Stromal cell of bone marrow (primary cell): ENCODE data around the gene TRAF3IP1.
"Not testable (repeated sequence)": the region's sequence is repeated elsewhere in the genome, so short reads cannot be mapped to it uniquely, and the experiment has no call there.

Source experiments
- DNase-seq: peaks from one replicate; pipeline ENCODE4 v3.0.0-alpha.2; 2012; ENCODE audit warnings: low read depth

Gene TRAF3IP1

GRCh38 chr2:238427435-238428162 is 107.3 kb downstream of the TRAF3IP1 start:
- DNase-seq: no peak

DNA sequence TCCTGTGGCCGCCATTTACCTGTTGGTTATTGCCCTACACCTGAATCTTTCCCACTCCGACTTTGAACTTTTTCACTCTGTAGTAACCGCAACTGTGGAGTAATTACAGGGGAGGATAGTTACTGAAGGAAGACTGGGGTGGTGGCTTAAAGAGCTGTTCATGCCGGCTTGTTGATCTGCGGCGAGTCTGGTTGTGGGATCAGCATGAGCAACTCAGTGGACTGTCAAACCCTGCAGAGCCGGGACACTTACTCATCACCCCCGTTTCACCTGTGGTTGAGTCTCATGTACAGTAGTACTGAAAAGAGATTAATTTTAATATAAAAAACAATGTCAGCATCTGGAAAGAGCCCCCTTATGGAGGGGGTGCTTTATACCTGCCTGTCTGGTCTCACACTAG is 108.5 kb downstream of the TRAF3IP1 start:
- no peak for DNase-seq

- no peak for DNase-seq
Measured at GRCh38 chr2:238430781-238431180, 110.5 kb downstream of the TRAF3IP1 start.

DNA sequence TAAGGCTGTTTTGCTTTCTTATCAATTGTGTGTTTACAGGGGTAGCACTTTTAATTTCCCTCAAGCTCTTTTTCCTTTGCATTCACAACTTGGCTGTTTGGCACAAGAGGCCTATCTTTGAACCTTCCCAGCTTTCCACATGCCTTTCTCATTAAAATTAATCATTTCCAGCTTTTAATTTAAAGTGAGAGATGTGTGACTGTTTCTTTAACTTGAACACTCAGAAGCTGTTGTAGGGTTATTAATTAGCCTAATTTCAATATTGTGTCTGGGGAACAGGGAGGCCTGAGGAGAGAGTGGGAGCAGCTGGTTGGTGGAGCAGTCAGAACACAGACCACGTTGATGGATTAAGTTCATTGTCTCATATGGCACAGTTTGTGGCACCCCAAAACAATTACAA is 111.1 kb downstream of the TRAF3IP1 start:
- no peak for DNase-seq

DNA sequence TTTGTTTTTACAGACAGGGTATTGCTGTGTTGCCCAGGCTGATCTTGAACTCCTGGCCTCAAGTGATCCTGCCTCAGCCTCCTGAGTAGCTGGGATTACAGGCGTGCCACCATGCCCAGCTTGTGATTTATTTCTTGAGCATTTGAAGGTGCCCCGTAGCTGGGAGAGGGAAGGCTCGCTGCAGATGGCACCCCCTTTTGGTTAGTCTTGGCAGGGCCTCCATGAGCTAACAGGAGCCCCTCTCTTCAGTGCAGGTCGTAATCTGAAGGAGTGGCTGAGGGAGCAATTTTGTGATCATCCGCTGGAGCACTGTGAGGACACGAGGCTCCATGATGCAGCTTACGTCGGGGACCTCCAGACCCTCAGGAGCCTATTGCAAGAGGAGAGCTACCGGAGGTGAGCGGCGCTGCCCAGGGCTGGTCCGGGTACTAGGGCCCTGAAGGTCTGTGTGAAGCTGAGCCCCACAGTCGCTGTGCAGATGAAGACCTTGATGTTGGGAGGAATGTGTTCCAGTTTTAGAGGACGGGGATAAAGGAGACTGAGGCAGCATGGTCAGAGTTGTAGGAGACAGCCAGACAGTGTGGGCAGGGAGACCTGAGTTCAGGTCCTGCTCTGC is 113.1 kb downstream of the TRAF3IP1 start:
- DNase-seq: no peak

DNA sequence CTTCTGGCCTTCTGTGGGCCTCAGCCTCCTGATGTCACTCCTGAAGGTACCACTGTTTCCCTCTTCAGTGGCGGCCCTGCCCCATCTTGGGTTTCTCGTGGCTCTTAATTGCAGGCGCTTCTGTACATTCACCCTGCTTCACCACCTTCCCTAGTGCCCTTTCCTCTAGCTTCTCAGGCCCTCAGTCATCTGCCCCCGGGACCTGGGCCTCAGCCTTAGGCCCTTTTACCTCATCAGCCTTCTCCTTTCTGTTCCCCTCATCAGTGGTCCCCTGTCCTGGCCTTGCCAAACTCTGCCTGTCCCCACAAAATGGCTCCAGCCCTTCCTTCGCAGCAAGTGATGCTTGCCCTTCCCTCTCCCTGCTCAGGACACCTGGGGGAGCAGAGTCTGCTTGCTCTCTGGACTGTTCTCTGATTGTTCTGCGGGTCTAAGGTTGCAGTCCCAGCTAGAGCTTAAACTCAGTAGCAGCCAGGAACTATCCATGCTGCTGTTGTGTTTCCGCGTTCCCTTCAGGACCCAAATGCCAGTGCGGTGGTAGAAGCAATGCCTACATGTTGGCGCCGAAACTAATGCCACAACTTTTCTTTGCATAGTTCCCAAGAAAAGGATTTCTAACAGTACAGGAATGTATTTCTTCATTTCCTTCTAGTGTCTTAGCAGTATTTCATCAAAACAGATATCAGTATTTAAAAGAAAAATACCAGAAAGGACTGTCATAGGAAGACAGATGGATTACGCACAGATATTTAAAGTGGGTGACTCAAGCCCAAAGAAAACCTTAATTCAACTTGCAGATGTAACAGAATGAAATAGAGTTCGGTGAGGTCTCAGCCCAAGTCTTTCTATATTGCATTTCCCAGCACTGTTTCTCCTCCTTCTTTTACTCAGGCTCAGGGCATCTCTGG is 113.9 kb downstream of the TRAF3IP1 start:
- DNase-seq: peak; percentile 79

DNA sequence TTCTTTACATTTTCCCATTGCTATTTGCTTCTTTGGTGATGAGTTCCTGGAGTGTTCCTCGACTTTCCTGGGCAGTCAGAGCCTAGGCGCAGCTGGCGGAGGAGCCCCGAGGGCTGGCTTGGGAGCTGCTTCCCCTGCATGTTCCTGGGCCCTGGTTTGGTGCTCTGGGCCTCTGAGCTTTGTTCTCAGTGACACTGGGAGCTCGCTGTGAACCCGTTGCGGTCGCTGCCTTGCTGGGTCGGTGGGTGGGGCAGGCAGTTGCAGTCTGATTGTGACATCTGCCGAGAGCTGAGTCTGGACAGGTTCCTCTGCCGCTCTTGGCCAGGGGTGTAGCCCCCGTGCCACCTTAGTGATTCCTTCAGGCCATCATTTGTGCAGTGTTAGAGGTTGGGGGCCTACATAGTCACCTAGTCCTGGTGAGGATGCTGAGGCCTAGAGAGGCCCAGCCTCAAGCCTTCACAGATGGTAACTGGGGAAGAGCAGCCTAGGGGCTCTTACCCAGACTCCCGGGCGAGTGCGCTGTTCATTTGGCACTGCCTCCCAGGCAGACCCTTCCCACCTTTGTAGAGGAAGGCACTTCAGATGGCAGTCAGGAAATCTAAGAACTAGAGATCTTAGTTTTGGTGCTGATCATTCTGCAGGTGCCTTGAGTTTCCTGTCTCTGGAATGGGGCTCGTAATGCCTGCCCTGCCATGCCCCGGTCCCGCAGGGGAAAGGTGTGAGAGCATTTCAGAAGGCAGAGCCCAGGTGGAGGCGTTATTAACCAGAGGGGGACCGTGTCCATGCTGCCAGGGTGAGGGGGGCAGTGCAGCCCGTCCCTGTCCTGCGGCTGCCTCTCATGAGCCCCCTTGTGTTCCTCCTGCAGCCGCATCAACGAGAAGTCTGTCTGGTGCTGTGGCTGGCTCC is 114.8 kb downstream of the TRAF3IP1 start:
- DNase-seq: no peak

GRCh38 chr2:238435752-238436096 is 115.4 kb downstream of the TRAF3IP1 start:
- no peak for DNase-seq

DNA sequence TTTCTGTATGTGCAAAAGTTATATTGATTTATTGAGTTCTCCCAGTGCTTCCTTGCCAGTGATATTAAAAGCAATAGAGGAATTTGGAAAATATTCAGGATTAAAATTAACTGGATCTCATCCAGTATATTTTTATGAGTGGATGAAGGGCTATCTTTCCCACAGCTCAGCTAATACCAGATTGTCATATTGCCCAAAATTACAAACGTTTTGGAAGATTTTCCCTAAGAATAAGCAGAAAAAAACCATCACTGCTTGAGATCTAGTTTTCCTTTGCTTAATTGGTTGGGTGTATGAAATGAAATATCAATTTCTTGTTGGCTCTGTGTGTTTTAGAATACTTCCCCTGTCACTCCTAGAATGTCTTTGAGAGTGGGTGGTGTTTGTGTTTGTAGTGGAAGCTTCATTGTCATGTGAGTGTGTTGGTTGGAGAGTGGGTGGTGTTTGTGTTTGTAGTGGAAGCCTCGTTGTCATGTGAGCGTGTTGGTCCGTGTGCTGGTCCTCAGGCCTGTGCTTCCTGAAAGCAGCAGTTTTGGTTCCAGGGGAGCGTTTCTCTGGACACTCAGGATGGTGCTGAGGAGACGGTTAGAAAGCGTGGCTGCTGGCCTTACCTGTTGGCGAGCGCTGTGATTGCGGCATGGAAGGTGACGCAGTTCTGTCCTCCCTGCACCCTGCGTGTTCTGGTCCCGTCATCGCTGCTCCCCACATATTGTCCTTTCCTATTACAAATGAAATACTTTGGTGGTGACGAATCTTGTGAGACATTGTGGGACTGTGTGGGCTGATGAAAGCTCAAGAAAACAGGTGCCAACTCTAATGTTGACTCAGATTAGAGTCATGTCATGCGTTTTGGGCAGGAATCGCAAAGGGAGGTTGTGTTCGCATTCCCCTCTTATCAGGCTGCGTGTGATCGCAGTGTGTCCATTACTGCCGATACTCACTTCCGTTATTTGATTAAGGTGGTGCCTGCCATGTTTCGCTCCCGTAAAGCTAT is 118.8 kb downstream of the TRAF3IP1 start:
- peak; percentile 77 for DNase-seq

GRCh38 chr2:238439917-238440316 is 119.6 kb downstream of the TRAF3IP1 start:
- DNase-seq: no peak

- no peak for DNase-seq
Measured at GRCh38 chr2:238440331-238440730, 120.0 kb downstream of the TRAF3IP1 start.

DNA sequence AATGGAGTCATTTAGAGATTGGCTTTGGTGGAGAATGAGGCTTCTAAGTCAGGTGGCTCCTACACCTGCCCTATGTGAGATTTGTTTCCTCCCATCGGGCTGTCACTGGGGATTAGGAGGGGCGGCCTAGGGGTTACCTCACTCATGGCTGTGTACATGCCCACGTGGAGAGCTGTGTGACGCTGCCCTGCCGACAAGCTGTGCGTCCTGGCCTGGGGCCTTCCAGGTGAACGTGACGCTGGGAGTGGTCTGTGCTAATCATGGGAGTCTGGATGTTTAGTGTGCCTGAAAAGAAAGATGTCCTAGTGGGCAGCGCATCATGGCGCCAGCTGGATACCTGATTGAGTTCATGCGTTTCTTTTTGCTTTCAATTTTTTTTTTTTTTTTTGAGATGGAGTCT is 120.4 kb downstream of the TRAF3IP1 start:
- no peak for DNase-seq

DNA sequence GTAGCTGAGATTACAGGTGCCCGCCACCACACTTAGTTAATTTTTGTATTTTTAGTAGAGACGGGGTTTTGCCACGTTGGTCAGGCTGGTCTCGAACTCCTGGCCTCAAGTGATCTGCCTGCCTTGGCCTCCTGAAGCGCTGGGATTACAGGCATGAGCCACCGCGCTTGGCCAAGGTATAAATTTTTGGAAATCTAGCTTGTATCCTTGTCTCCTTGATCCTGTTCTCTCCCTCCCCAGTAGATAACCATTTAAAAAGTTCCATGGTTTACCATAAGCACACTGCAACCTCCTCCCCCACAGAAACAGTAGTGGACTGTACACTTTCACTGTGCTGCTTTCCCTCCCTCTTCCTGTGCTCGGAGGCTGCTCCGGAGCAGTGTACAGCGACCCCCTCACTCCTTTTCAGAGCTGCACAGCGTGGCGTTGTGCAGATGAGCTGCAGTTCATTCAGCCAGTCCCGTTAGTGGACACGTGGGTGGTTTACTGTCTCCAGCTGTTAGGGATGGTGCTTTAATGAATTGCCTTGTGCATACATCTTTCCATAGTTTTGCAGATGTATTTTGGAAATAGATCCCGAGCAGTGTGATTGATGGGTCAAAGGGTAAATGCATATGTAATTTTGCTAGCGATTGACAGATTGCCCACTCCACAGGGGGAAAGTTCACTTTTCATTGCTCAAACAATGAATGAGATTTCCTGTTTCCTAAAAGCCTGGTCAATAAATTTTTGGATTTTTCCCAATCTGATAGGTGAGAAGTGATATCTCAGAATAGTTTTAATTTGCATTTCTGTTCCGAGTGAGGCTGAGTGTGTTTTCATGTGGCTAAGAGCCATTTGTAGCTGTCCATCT is 121.2 kb downstream of the TRAF3IP1 start:
- no peak for DNase-seq

- DNase-seq: not testable (repeated sequence)
Measured at GRCh38 chr2:238442257-238442656, 121.9 kb downstream of the TRAF3IP1 start.

- no peak for DNase-seq
Measured at GRCh38 chr2:238444242-238444641, 123.9 kb downstream of the TRAF3IP1 start.

DNA sequence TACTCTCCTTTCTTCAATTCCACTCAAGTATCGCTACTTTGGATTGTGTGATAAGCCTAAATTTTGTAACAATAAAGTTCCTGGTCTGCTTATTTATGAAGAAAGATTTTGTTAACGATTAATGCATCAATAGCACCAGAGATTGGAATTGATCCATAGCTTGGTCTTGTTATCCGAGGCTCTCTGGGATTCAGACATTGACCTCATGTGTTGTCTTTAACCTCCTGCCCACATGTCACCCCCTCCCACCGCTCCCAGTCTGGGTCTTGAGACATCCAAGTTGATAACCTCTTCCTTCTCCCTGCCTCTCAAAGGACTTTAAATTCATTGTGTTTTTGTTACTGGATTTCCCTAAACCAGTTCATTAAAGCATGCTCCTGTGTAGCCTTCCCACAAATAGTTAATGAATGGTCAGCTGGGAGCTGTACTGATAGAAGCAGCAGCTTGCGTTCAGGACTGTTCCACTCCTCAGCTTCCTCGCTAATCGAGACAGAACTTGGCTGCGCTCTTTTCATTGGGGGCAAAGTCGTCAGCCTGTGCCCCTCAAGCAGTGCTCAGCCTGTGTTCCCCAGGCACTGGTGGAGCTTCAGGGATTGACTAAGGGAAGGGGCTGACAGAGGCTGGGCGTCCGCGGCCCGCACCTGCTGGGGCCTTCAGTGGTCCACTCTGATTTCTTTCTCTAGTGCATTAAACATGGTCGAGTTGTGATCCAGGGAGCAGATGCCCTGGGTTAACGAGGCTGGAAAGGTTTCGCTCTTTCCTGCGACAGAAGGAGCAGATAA is 125.3 kb downstream of the TRAF3IP1 start:
- DNase-seq: no peak

DNA sequence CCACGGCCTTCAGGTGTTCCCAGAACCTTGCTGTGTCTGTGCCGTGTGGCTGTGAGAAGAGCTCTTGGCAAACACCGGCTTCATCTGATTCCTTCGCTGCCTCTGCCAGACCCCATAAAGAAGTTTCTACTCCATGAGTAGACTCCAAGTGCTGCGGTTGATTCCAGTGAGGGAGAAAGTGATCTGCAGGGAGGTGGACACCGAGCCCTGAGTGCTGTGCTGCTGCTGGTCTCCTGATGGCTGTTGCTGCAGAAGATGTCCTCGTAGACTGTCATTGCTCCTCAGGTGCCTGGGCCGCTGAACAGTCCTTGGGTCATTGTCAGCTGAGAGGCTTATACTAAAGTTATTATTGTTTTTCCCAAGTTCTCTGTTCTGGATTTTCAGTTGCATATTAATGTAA is 126.1 kb downstream of the TRAF3IP1 start:
- DNase-seq: no peak

DNA sequence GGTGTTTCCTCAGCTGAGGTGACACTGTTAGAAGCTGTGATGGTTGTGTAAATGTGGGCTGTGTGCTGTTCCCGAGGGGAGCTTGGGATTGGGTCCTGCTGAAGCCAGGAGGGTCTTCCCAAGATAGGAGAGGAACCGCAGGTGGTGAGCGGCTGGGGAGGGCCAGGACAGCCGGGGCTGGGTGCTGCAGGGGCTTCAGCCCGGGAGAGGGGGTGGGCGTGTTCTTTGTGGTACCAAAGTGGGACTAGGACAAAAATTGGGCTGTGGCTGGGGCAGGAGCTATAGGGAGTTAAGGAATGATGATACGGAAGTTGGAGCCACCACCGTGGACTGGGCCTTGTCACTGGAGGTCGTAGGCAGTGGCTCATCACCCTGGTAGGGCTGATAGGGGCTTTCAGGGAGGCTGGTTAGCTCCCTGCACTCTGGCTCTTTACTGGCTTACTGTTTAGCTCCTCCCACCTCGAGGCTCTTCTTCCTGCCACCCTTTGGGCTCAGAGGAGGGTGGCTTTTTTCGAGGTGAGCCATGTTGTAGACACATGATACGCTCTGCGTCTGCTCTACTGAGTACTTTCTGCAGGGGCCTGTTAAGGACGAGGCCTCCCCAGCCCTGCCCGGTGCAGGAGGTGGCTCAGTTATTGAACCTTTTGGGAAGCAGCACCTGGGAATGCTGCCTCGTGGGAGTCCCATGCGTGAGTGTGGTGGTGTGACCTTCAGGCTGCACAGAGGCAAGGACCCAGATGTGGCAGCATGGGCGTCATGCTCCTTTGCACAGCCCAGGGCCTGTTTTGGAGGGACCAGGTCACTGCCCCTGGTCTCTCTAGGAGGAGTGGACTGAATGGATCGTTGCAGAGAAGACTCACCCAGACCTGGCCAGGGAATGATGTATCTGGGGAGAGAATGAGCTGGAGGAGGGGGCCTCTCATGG is 128.0 kb downstream of the TRAF3IP1 start:
- no peak for DNase-seq
